A673 (cell line): Measurements from ENCODE around the gene NEO1. TPM values are rescaled to one million over a fixed set of nuclear protein-coding genes. Genes with fewer than 3 reads are reported as not detected.

Experiments
- BruUV-seq: library from RNA; stranded (reverse); fragments of 400-500 nt; replicated peaks from 2 replicates; lab custom pipeline; 2021; lab: Mats Ljungman, UMichigan
- CTCF ChIA-PET: fragments of 300-600 bp; sonication (Branson Sonifier 250); formaldehyde crosslinking; loops from one replicate; lab custom pipeline; 2022; ENCODE audit warnings: antibody characterized with exemption; lab: Charles Lee
- POLR2A ChIA-PET: fragments of 300-600 bp; sonication (Branson Sonifier 250); formaldehyde crosslinking; loops from one replicate; lab custom pipeline; 2022; ENCODE audit warnings: antibody characterized with exemption; ENCODE audit not compliant: low non-redundant PET; lab: Charles Lee
- DNase-seq: peaks from one replicate; pipeline ENCODE4 v3.0.0-alpha.2; 2015; ENCODE audit warnings: low spot score
- H3K27ac ChIP-seq: fragments of 200-600 bp; sonication (generic); 2 replicates; pipeline ENCODE4 v1.5.1; 2016; ENCODE audit warnings: mixed run types, low read depth, mild to moderate bottlenecking, mixed read lengths, antibody characterized with exemption, low read length; ENCODE audit not compliant: poor library complexity, severe bottlenecking
- H3K27me3 ChIP-seq: fragments of 200-600 bp; sonication (generic); replicated peaks from 2 replicates; pipeline ENCODE4 v1.6.1; 2017; ENCODE audit warnings: mixed run types, low read depth, mild to moderate bottlenecking, mixed read lengths, antibody characterized with exemption, low read length; ENCODE audit not compliant: insufficient read depth, poor library complexity
- H3K36me3 ChIP-seq: fragments of 200-600 bp; sonication (generic); 2 replicates; pipeline ENCODE4 v1.6.1; 2016; ENCODE audit warnings: mixed run types, mild to moderate bottlenecking, mixed read lengths, antibody characterized with exemption, low read length; ENCODE audit not compliant: insufficient read depth, poor library complexity, severe bottlenecking
- H3K4me1 ChIP-seq: fragments of 200-600 bp; sonication (generic); 2 replicates; pipeline ENCODE4 v1.6.1; 2017; ENCODE audit warnings: mixed run types, mild to moderate bottlenecking, mixed read lengths, antibody characterized with exemption, low read length; ENCODE audit not compliant: insufficient read depth, poor library complexity, severe bottlenecking
- H3K4me3 ChIP-seq: fragments of 200-600 bp; sonication (generic); 2 replicates; pipeline ENCODE4 v1.5.1; 2016; ENCODE audit warnings: low read depth, mixed run types, mild to moderate bottlenecking, mixed read lengths, low read length; ENCODE audit not compliant: poor library complexity, severe bottlenecking
- H3K9me3 ChIP-seq: fragments of 200-600 bp; sonication (generic); 2 replicates; pipeline ENCODE4 v1.6.1; 2016; ENCODE audit warnings: mixed run types, low read depth, mild to moderate bottlenecking, mixed read lengths, antibody characterized with exemption, low read length; ENCODE audit not compliant: poor library complexity, severe bottlenecking
- EZH2 ChIP-seq: fragments of 200-600 bp; sonication (generic); IDR thresholded peaks from 2 replicates; pipeline ENCODE4 v1.6.1; 2017; ENCODE audit warnings: borderline replicate concordance, low read depth, mild to moderate bottlenecking, mixed read lengths, antibody characterized with exemption, low read length; ENCODE audit not compliant: poor library complexity, severe bottlenecking
- intact Hi-C: fragments of 100-400 bp; cut with micrococcal nuclease; formaldehyde crosslinking; loops from one replicate; pipeline ENCODE4 v1.10.0; 2022; ENCODE audit not compliant: unreplicated experiment
- total RNA-seq: library from RNA; stranded (reverse); gene quantifications from 2 replicates; pipeline ENCODE4 v1.2.3, GENCODE V29; 2021
- TF ChIP-seq, protein P1 (sequence below): fragments of 300-800, 200-600 bp; sonication (generic); conservative IDR thresholded peaks from 2 replicates; pipeline ENCODE4 v1.5.1; 2017; ENCODE audit warnings: low read depth, mild to moderate bottlenecking, antibody characterized with exemption, low read length, moderate library complexity, mixed read lengths

NEO1 gene
- total RNA-seq, 1 experiment from 2014 or later, result 72.6 TPM

DNA sequence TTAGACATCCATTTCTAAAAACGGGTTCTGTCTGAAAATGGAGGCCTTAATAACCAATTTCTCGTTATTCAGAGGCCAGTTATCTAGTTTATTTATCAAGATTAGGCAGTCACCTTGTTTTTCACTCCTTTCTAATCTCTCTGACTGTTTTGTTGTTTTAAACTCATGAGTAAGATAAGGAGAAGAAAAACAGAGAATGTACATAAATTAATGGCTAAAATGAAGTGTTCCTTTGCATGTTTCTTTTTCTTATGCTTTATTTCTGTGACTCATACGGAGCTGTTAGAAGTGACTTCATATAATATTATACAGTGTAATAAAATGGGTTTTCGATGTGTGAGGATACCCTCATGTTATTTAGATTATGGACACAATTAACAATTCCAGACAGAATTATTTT is 22.0 kb downstream of the NEO1 start:
- no peaks in the 10 kb centered on the region for H3K27me3 ChIP-seq
- TF ChIP-seq, protein P1, sequence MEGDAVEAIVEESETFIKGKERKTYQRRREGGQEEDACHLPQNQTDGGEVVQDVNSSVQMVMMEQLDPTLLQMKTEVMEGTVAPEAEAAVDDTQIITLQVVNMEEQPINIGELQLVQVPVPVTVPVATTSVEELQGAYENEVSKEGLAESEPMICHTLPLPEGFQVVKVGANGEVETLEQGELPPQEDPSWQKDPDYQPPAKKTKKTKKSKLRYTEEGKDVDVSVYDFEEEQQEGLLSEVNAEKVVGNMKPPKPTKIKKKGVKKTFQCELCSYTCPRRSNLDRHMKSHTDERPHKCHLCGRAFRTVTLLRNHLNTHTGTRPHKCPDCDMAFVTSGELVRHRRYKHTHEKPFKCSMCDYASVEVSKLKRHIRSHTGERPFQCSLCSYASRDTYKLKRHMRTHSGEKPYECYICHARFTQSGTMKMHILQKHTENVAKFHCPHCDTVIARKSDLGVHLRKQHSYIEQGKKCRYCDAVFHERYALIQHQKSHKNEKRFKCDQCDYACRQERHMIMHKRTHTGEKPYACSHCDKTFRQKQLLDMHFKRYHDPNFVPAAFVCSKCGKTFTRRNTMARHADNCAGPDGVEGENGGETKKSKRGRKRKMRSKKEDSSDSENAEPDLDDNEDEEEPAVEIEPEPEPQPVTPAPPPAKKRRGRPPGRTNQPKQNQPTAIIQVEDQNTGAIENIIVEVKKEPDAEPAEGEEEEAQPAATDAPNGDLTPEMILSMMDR, result no peak
- TF ChIP-seq EZH2, result no peak
- POLR2A ChIA-PET, result no interaction called here
- no peak for DNase-seq
- H3K4me1 ChIP-seq, result peaks cover 28% of the 10 kb centered on the region
- H3K36me3 ChIP-seq, result no peaks in the 10 kb centered on the region
- H3K4me3 ChIP-seq, result no peak overlapping the region
- intact Hi-C loops, result no loop called here
- no TSS peak for BruUV-seq
- H3K9me3 ChIP-seq, result no peaks in the 10 kb centered on the region
- CTCF ChIA-PET, result interaction anchor here (0.6 kb wide), 1 partner anchor 280 kb away, joined by 4 read pairs; no protein-coding TSS in a partner anchor
- H3K27ac ChIP-seq, result no peak overlapping the region

DNA sequence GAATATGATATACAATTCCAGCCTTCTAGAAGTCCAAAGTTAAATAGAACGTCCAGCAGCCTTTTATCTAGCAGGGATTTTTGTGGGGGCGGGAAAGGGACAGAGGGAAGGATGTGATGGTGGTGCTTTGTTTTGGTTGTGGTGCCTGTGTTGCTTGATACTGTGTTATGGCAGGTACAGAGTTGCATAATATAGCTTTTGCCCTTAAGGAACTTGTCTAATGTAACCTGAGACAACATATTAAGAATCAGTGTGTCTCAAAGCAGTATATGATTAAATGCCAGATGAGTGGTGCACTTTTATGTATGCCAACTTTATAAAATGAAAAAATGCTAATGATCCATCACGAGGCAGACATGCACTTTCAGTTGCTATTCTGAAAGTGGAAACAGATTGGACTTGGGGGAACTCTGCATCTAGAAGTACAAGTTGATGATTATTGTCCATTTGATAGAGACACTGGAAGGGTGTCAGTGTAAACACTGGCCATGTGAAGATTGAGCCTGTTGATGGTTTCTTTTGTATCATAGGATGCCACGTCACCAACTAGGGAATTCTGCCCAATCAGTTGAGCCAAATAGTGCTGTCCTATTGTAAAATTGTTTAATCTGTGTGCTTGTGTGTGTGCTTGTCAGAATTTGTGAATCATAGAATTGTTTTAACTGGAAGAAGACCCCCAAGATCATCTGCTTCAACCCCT is 23.0 kb downstream of the NEO1 start:
- DNase-seq, result no peak
- BruUV-seq, result no TSS peak
- H3K4me3 ChIP-seq, result no peak overlapping the region
- intact Hi-C loops, result no loop called here
- POLR2A ChIA-PET, result no interaction called here
- TF ChIP-seq EZH2, result no peak
- TF ChIP-seq, protein P1, result no peak
- no peaks in the 10 kb centered on the region for H3K36me3 ChIP-seq
- no peaks in the 10 kb centered on the region for H3K27me3 ChIP-seq
- peaks cover 38% of the 10 kb centered on the region for H3K4me1 ChIP-seq
- H3K27ac ChIP-seq, result no peak overlapping the region
- no peaks in the 10 kb centered on the region for H3K9me3 ChIP-seq
- CTCF ChIA-PET, result no interaction called here

GRCh38 chr15:73078291-73078690 is 26.0 kb downstream of the NEO1 start:
- Histone ChIP-seq H3K27ac (peak overlapping the region; percentile 68), H3K4me1 (peaks cover 51% of the 10 kb centered on the region), H3K4me3 (no peak overlapping the region), H3K27me3 (no peaks in the 10 kb centered on the region), H3K9me3 (no peaks in the 10 kb centered on the region), H3K36me3 (no peaks in the 10 kb centered on the region)
- ChIA-PET POLR2A (no interaction called here), CTCF (interaction anchor here (0.6 to 2.0 kb wide), 2 partner anchors 283 to 356 kb away, joined by 4 to 9 read pairs; no protein-coding TSS in a partner anchor)
- DNase-seq, result no peak
- intact Hi-C loops, result no loop called here
- TF ChIP-seq EZH2, result no peak
- TF ChIP-seq, protein P1, result no peak
- BruUV-seq, result no TSS peak
